ENCODE results near the gene PRDM5.

DNA sequence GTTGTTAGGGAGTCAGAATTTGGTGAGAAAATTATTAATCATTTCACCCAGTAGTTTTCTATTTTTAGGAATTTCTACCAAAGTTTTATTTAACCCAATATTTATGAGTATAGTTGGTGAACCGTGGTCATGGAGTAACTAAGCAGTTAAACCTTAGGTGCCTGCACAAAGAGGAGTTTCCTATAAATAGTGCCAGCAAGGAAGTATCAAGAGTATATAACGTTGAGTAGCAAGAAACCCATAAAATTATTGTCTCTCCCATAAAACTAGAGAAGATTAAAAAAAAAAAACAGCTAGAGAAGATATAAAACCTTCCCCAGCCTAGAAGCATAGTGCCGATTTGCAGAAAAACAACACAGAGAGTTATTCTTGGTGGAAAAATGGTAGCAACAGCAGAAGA, 158.9 kb downstream of the PRDM5 start:
- no peak for TF ChIP-seq EZH2phosphoT487 (IDR thresholded peaks at IDR 0.05; ENCODE audit: borderline replicate concordance)
- no peak for TF ChIP-seq JUND (IDR thresholded peaks at IDR 0.05)
- TF ChIP-seq POLR2A (IDR thresholded peaks at IDR 0.05; ENCODE audit: borderline replicate concordance, extremely low read depth, insufficient read depth, insufficient read length), result no peak
